SK-N-SH (cell line): ENCODE measurements around the gene LSM3. TPM values are rescaled to one million over a fixed set of nuclear protein-coding genes. Genes with fewer than 3 reads are reported as not detected.

Experiments
- CTCF ChIA-PET: fragments of 300-600, 350-600 bp; formaldehyde crosslinking; extraction: SDS; loops from one replicate; lab custom pipeline; 2021; lab: Yijun Ruan, JAX
- POLR2A ChIA-PET: fragments of 350-600 bp; sonication (Branson Sonifier 250); formaldehyde crosslinking; extraction: SDS; loops from one replicate; lab custom pipeline; 2020; ENCODE audit warnings: antibody characterized with exemption, inconsistent platforms; lab: Yijun Ruan, JAX
- DNase-seq: peaks from one replicate; pipeline ENCODE4 v3.0.0; 2012
- H2AFZ ChIP-seq: fragments of 200-600 bp; sonication (generic); 2 replicates; pipeline ENCODE4 v1.8.1; 2016; ENCODE audit warnings: antibody characterized with exemption, mild to moderate bottlenecking, low read depth
- H3F3A ChIP-seq: fragments of 200-600 bp; sonication (generic); replicated peaks from 2 replicates; pipeline ENCODE3; 2016; ENCODE audit warnings: antibody characterized with exemption, mild to moderate bottlenecking; ENCODE audit not compliant: insufficient read depth
- H3K27ac ChIP-seq, 2 experiments: fragments of 200-500 bp in 1 of 2; fragments of 200-600 bp in 1 of 2; sonication (Bioruptor generic) in 1 of 2; sonication (generic), shearing (Covaris generic) in 1 of 2; 2 replicates each; pipeline versions ENCODE4 v1.5.1 to v1.6.1; 2014 to 2016; ENCODE audit warnings: low read depth in 2 of 2, inconsistent platforms in 1 of 2, low read length in 1 of 2, mild to moderate bottlenecking in 1 of 2, mixed read lengths in 1 of 2
- H3K27me3 ChIP-seq: fragments of 200-600 bp; sonication (generic), shearing (Covaris generic); 2 replicates; pipeline ENCODE4 v1.6.1; 2016; ENCODE audit warnings: mixed run types; ENCODE audit not compliant: insufficient read depth
- H3K36me3 ChIP-seq, 2 experiments: fragments of 200-500 bp in 1 of 2; fragments of 200-600 bp in 1 of 2; sonication (Bioruptor generic) in 1 of 2; sonication (generic) in 1 of 2; replicated peaks in 1 of 2; 2 replicates each; pipeline versions ENCODE3 to v1.5.1; 2014 to 2016; ENCODE audit warnings: low read length in 1 of 2, mild to moderate bottlenecking in 1 of 2; ENCODE audit not compliant: insufficient read depth in 2 of 2, control insufficient read depth in 1 of 2
- H3K4me1 ChIP-seq, 2 experiments: fragments of 200-500 bp in 1 of 2; fragments of 200-600 bp in 1 of 2; sonication (Bioruptor generic) in 1 of 2; sonication (generic), shearing (Covaris generic) in 1 of 2; 2 replicates each; pipeline versions ENCODE4 v1.5.1 to v1.6.1; 2014 to 2016; ENCODE audit warnings: low read depth in 1 of 2, low read length in 1 of 2, mixed run types in 1 of 2; ENCODE audit not compliant: insufficient read depth in 2 of 2, control insufficient read depth in 1 of 2
- H3K4me2 ChIP-seq: fragments of 200-600 bp; sonication (generic), shearing (Covaris generic); 2 replicates; pipeline ENCODE4 v1.6.1; 2017; ENCODE audit warnings: mixed run types
- H3K4me3 ChIP-seq, 2 experiments: fragments of 200-500 bp in 1 of 2; fragments of 200-600 bp in 1 of 2; sonication (Bioruptor generic) in 1 of 2; sonication (generic), shearing (Covaris generic) in 1 of 2; 2 replicates each; pipeline versions ENCODE4 v1.5.1 to v1.8.1; 2014 to 2016; ENCODE audit warnings: low read depth in 2 of 2, inconsistent platforms in 1 of 2, low read length in 1 of 2, mild to moderate bottlenecking in 1 of 2, mixed read lengths in 1 of 2, moderate library complexity in 1 of 2
- H3K79me2 ChIP-seq: fragments of 200-600 bp; sonication (generic); 2 replicates; pipeline ENCODE4 v1.8.1; 2017; ENCODE audit warnings: mild to moderate bottlenecking; ENCODE audit not compliant: insufficient read depth
- H3K9ac ChIP-seq: fragments of 200-600 bp; sonication (generic); 2 replicates; pipeline ENCODE4 v1.6.1; 2017; ENCODE audit warnings: mixed run types
- H3K9me2 ChIP-seq: fragments of 200-600 bp; sonication (generic); 2 replicates; pipeline ENCODE4 v1.6.1; 2017; ENCODE audit warnings: mixed run types
- H3K9me3 ChIP-seq: fragments of 200-600 bp; sonication (generic); 2 replicates; pipeline ENCODE4 v1.6.1; 2017; ENCODE audit warnings: mixed run types, mild to moderate bottlenecking, moderate library complexity
- H4K20me1 ChIP-seq: fragments of 200-600 bp; sonication (generic); 2 replicates; pipeline ENCODE4 v1.6.1; 2017; ENCODE audit warnings: mild to moderate bottlenecking, mixed run types; ENCODE audit not compliant: insufficient read depth
- GABPA ChIP-seq: IDR thresholded peaks from 2 replicates; pipeline ENCODE4 v1.4.0; 2012; ENCODE audit warnings: low read depth, mild to moderate bottlenecking
- GATA2 ChIP-seq: sonication (generic); formaldehyde crosslinking; IDR thresholded peaks from 2 replicates; pipeline ENCODE4 v1.5.0; 2020; ENCODE audit warnings: mild to moderate bottlenecking, missing genetic modification reagents
- JUND ChIP-seq: IDR thresholded peaks from 2 replicates; pipeline ENCODE4 v1.4.0; 2012
- NRF1 ChIP-seq: IDR thresholded peaks from 2 replicates; pipeline ENCODE4 v1.6.1; 2012; ENCODE audit warnings: low read depth, mild to moderate bottlenecking, low read length
- RFX5 ChIP-seq: IDR thresholded peaks from 2 replicates; pipeline ENCODE4 v1.6.1; 2012; ENCODE audit warnings: mild to moderate bottlenecking, improper control_type of control experiment, low read length
- RXRA ChIP-seq: IDR thresholded peaks from 2 replicates; pipeline ENCODE4 v1.4.0; 2012; ENCODE audit warnings: low read depth, mild to moderate bottlenecking, borderline replicate concordance
- TAF1 ChIP-seq: IDR thresholded peaks from 2 replicates; pipeline ENCODE4 v1.6.1; 2012; ENCODE audit warnings: low read depth, mild to moderate bottlenecking, low read length, moderate library complexity, borderline replicate concordance
- WGBS: methylation state at CpG from one replicate; pipeline ENCODE4 v1.1.6; 2017; ENCODE audit warnings: low lambda C conversion rate; 5-methylcytosine and 5-hydroxymethylcytosine counted together
- polyA plus RNA-seq, 3 experiments: library from polyadenylated mRNA; depleted of rRNA; stranded (reverse); fragments of >200 nt; gene quantifications; 2 replicates each; pipeline ENCODE4 v1.2.3, GENCODE V29; 2012
- TF ChIP-seq, protein P1 (sequence below): IDR thresholded peaks from 2 replicates; pipeline ENCODE4 v1.4.0; 2012; ENCODE audit warnings: low read depth, borderline replicate concordance
- TF ChIP-seq, protein P2 (sequence below): IDR thresholded peaks from 2 replicates; pipeline ENCODE4; 2012

LSM3 gene
- polyA plus RNA-seq, 1 of the 3 experiments (the other 2 are of a cell fraction) = 5.1 TPM

DNA sequence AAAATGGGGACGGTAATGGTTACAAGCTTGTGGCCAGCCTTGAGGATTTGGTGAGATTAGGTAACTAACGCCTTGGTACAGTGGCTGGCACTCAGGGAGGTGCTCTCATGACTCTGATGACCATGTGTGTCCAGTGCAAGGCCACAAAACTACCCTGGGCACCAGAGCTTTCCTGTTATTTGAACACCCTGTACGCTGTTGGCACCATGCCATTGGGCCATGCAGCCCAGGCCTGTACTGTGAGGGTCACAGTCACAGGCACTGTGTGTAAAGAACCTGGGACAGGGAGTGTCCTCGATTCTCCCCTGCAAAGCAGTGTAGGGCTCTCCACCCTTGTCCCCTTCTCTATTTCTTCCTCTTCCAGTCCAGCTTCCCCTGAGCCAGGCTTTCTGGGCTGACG is 47.5 kb upstream of the LSM3 start:
- H3K36me3 ChIP-seq = peaks cover 45 to 88% of the 10 kb centered on the region in 2 experiments
- no peaks in the 10 kb centered on the region for H3K27me3 ChIP-seq
- no peak overlapping the region for H3K9ac ChIP-seq
- no peak overlapping the region for H2AFZ ChIP-seq
- ChIA-PET CTCF (interaction anchor here (1.9 kb wide), 1 partner anchor 234 kb away, joined by 11 read pairs; no protein-coding TSS in a partner anchor), POLR2A (no interaction called here)
- no peaks in the 10 kb centered on the region for H3K9me3 ChIP-seq
- no peak for DNase-seq
- H3K9me2 ChIP-seq = no peaks in the 10 kb centered on the region
- H3K4me3 ChIP-seq = no peak overlapping the region
- H4K20me1 ChIP-seq = peaks cover 33% of the 10 kb centered on the region
- TF ChIP-seq GABPA (no peak), JUND (no peak), GATA2 (CRISPR knock-in tag) (no peak)
- TF ChIP-seq, protein P1, sequence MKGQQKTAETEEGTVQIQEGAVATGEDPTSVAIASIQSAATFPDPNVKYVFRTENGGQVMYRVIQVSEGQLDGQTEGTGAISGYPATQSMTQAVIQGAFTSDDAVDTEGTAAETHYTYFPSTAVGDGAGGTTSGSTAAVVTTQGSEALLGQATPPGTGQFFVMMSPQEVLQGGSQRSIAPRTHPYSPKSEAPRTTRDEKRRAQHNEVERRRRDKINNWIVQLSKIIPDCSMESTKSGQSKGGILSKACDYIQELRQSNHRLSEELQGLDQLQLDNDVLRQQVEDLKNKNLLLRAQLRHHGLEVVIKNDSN = no peak
- 100% methylated on average over 4 of the region's 5 CpGs for WGBS
- no peak overlapping the region for H3K27ac ChIP-seq
- H3K79me2 ChIP-seq = peaks cover 47% of the 10 kb centered on the region
- no peak overlapping the region for H3K4me2 ChIP-seq
- H3F3A ChIP-seq = peaks cover 7% of the 10 kb centered on the region
- H3K4me1 ChIP-seq = peaks cover 9 to 11% of the 10 kb centered on the region in 2 experiments

DNA sequence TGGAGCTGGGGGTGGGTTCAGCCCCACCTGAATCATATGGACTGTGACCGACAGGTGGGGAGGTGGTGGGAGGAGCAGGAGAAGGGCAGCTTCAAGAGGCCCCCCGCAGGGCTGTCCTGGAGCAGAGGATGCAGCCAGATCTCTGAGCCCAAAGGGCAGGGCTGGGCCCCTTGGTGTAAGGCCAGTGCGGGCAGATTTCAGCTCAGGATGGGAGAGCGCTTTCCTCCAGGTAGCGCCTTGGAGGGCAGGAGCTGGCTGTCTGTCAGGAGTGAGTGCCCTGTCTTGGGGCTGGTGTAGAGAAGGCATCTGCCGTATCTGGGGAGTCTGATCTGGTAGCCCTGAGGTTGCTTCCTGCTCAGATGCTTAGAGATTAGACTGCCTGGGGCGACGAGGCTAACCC is 46.5 kb upstream of the LSM3 start:
- Histone ChIP-seq H2AFZ (no peak overlapping the region), H3K9me3 (no peaks in the 10 kb centered on the region), H3K4me2 (no peak overlapping the region), H3K27me3 (no peaks in the 10 kb centered on the region), H3K9me2 (no peaks in the 10 kb centered on the region), H3F3A (no peaks in the 10 kb centered on the region), H3K27ac (no peak overlapping the region), H3K4me3 (no peak overlapping the region), H3K4me1 (peaks cover 2 to 3% of the 10 kb centered on the region in 2 experiments; a peak in 2 of 4 replicates), H3K9ac (no peak overlapping the region), H4K20me1 (peaks cover 23% of the 10 kb centered on the region), H3K36me3 (peaks cover 40 to 94% of the 10 kb centered on the region in 2 experiments), H3K79me2 (peaks cover 37% of the 10 kb centered on the region)
- ChIA-PET POLR2A (no interaction called here), CTCF (interaction anchor here (1.9 kb wide), 1 partner anchor 235 kb away, joined by 11 read pairs; no protein-coding TSS in a partner anchor)
- TF ChIP-seq, protein P2, sequence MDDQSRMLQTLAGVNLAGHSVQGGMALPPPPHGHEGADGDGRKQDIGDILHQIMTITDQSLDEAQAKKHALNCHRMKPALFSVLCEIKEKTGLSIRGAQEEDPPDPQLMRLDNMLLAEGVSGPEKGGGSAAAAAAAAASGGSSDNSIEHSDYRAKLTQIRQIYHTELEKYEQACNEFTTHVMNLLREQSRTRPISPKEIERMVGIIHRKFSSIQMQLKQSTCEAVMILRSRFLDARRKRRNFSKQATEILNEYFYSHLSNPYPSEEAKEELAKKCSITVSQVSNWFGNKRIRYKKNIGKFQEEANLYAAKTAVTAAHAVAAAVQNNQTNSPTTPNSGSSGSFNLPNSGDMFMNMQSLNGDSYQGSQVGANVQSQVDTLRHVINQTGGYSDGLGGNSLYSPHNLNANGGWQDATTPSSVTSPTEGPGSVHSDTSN = no peak
- TF ChIP-seq RFX5 (no peak), TAF1 (no peak), NRF1 (no peak), RXRA (no peak)
- TF ChIP-seq, protein P1 = no peak
- WGBS = 100% methylated on average over 3 of the region's 8 CpGs
- DNase-seq = no peak
